ENCODE measurements around the gene TMEM116.

DNA sequence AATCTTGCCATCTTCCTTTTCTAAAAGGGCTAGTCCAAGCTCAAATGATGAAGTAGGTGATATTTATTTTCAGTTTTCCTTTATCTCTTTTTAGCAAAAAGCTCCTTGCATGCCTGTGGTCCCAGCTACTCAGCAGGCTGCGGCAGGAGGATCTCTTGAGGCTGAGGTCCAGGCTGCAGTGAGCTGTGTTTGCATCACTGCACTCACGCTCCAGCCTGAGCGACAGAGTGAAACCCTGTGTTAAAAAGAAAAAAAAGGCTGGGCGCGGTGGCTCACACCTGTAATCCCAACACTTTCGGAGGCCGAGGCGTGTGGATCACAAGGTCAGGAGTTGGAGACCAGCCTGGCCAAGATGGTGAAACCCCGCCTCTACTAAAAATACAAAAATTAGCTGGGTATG is 5.0 kb downstream of the TMEM116 start:
- TF ChIP-seq POLR2A (IDR thresholded peaks at IDR 0.05; ENCODE audit: low read depth, low read length) (no peak), POLR2AphosphoS5 (IDR thresholded peaks at IDR 0.05; ENCODE audit: low read depth, low read length) (no peak)
